ENCODE results near the gene PXMP2.

PXMP2 gene

GRCh38 chr12:132720606-132721345, 33.4 kb downstream of the PXMP2 start:
- FAIRE-seq (no peak), DNase-seq (ENCODE audit: low spot score) (no peak)

- FAIRE-seq = no peak
These were observed 35.8 kb downstream of the PXMP2 start for GRCh38 chr12:132723015-132723763.

GRCh38 chr12:132723764-132724140, 36.4 kb downstream of the PXMP2 start:
- DNase-seq (ENCODE audit: low spot score) = no peak
- no peak for FAIRE-seq

More at GRCh38 chr12:132723015-132723763, 35.8 kb downstream of the PXMP2 start:
- DNase-seq (ENCODE audit: low spot score) = no peak

GRCh38 chr12:132724506-132725241, 37.3 kb downstream of the PXMP2 start:
- FAIRE-seq = no peak
- no peak for DNase-seq (ENCODE audit: low spot score)

- DNase-seq (ENCODE audit: low spot score) = no peak
- FAIRE-seq = no peak
These were observed 39.0 kb downstream of the PXMP2 start for GRCh38 chr12:132726386-132726785.

- FAIRE-seq (no peak), DNase-seq (ENCODE audit: low spot score) (no peak)
These were observed 39.9 kb downstream of the PXMP2 start for GRCh38 chr12:132727091-132727794.

- FAIRE-seq = no peak
- DNase-seq (ENCODE audit: low spot score) = no peak
These were observed 41.1 kb downstream of the PXMP2 start for GRCh38 chr12:132728502-132728901.

GRCh38 chr12:132729541-132730320, 42.3 kb downstream of the PXMP2 start:
- FAIRE-seq (no peak), DNase-seq (ENCODE audit: low spot score) (no peak)

GRCh38 chr12:132730353-132730752, 43.0 kb downstream of the PXMP2 start:
- no peak for DNase-seq (ENCODE audit: low spot score)
- FAIRE-seq = no peak

- no peak for DNase-seq (ENCODE audit: low spot score)
- FAIRE-seq = no peak
These were observed 44.2 kb downstream of the PXMP2 start for GRCh38 chr12:132731574-132731973.

GRCh38 chr12:132734206-132734605, 46.8 kb downstream of the PXMP2 start:
- DNase-seq (ENCODE audit: low spot score) (no peak), FAIRE-seq (no peak)

- FAIRE-seq = no peak
These were observed 48.1 kb downstream of the PXMP2 start for GRCh38 chr12:132735496-132735895.

GRCh38 chr12:132736378-132736777, 49.0 kb downstream of the PXMP2 start:
- FAIRE-seq (no peak), DNase-seq (ENCODE audit: low spot score) (no peak)

More at GRCh38 chr12:132735496-132735895, 48.1 kb downstream of the PXMP2 start:
- no peak for DNase-seq (ENCODE audit: low spot score)

- DNase-seq (ENCODE audit: low spot score) = no peak
- no peak for FAIRE-seq
These were observed 49.5 kb downstream of the PXMP2 start for GRCh38 chr12:132736913-132737312.

GRCh38 chr12:132739600-132740312, 52.4 kb downstream of the PXMP2 start:
- no peak for FAIRE-seq
- DNase-seq (ENCODE audit: low spot score) = no peak

GRCh38 chr12:132740313-132740646, 52.9 kb downstream of the PXMP2 start:
- FAIRE-seq = no peak
- no peak for DNase-seq (ENCODE audit: low spot score)

- FAIRE-seq = no peak
- DNase-seq (ENCODE audit: low spot score) = no peak
These were observed 53.3 kb downstream of the PXMP2 start for GRCh38 chr12:132740652-132741051.

GRCh38 chr12:132741620-132742019, 54.2 kb downstream of the PXMP2 start:
- FAIRE-seq (no peak), DNase-seq (ENCODE audit: low spot score) (no peak)

GRCh38 chr12:132743831-132744230, 56.4 kb downstream of the PXMP2 start:
- DNase-seq (ENCODE audit: low spot score) = no peak
- FAIRE-seq = no peak

GRCh38 chr12:132746613-132747012, 59.2 kb downstream of the PXMP2 start:
- FAIRE-seq (no peak), DNase-seq (ENCODE audit: low spot score) (no peak)

All from RCC 7860 (cell line).